Measurements from ENCODE around the gene ITGAV.

The ITGAV gene

GRCh38 chr2:186582698-186583097, 7.2 kb upstream of the ITGAV start:
- no peak overlapping the region for H4K91ac ChIP-seq (ENCODE audit: low read depth, low read length)
- no peak overlapping the region for H4K8ac ChIP-seq (ENCODE audit: low read depth, low read length)
- H2AK5ac ChIP-seq (ENCODE audit: low read length): no peak overlapping the region
- DNase-seq: no peak
- H3K4me3 ChIP-seq (ENCODE audit: low read depth, low read length): no peak overlapping the region
- H3K36me3 ChIP-seq (ENCODE audit: control insufficient read depth in 1 of 2, insufficient read depth in 2 of 2, low read length in 2 of 2): no peaks in the 10 kb centered on the region
- no peak overlapping the region for H2BK5ac ChIP-seq (ENCODE audit: low read depth, low read length, poor library complexity)
- H2BK120ac ChIP-seq (ENCODE audit: insufficient read depth, low read length, poor library complexity): no peak overlapping the region
- H2BK12ac ChIP-seq (ENCODE audit: low read length): no peak overlapping the region
- no peak overlapping the region for H3K23ac ChIP-seq (ENCODE audit: low read length)
- no peak overlapping the region for H3K4ac ChIP-seq (ENCODE audit: low read depth, low read length)
- no peak overlapping the region for H3K18ac ChIP-seq (ENCODE audit: low read length)
- H3K79me2 ChIP-seq (ENCODE audit: control insufficient read depth, insufficient read depth, low read length, poor library complexity): no peaks in the 10 kb centered on the region
- H3K79me1 ChIP-seq (ENCODE audit: low read length): peaks cover 1% of the 10 kb centered on the region
- H3K4me2 ChIP-seq (ENCODE audit: low read length): no peak overlapping the region
- H3K4me1 ChIP-seq (ENCODE audit: control insufficient read depth in 1 of 2, insufficient read depth in 2 of 2, low read length in 2 of 2): peaks cover 0 to 2% of the 10 kb centered on the region in 2 experiments
- no peak overlapping the region for H3K14ac ChIP-seq (ENCODE audit: low read length)
- H3K27me3 ChIP-seq (ENCODE audit: insufficient read depth, low read length): no peaks in the 10 kb centered on the region
- no peak overlapping the region for H3K27ac ChIP-seq (ENCODE audit: low read depth, low read length)
- no peak overlapping the region for H2AFZ ChIP-seq (ENCODE audit: insufficient read depth, low read length, poor library complexity)
- no peak overlapping the region for H4K12ac ChIP-seq (ENCODE audit: low read depth, low read length)
- H3K9me3 ChIP-seq (ENCODE audit: insufficient read depth, low read depth, low read length): no peaks in the 10 kb centered on the region
- no peak overlapping the region for H3K9ac ChIP-seq (ENCODE audit: low read length)

DNA sequence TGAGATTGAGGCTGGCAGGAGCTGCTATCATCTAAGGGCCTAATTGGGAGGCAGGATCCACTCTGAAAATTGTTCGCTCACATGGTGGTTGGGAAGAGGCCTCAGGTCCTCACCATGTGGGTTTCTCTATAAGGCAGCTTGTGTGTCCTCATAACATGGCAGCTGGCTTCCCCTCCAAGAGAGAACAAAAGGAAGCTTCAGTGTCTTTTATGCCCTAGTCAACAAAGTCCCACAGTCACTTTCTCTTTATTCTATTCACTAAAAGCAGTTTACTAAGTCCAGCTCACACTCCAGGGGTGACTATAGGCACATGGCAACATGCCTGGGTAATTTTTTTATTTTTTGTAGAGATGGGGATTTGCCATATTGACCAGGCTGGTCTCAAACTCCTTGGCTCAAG, 5.8 kb upstream of the ITGAV start:
- Histone ChIP-seq H4K8ac (ENCODE audit: low read depth, low read length) (no peak overlapping the region), H3K4me2 (ENCODE audit: low read length) (no peak overlapping the region), H2BK12ac (ENCODE audit: low read length) (peak overlapping the region; percentile 89), H4K91ac (ENCODE audit: low read depth, low read length) (no peak overlapping the region), H2BK5ac (ENCODE audit: low read depth, low read length, poor library complexity) (no peak overlapping the region), H3K79me1 (ENCODE audit: low read length) (peaks cover 1% of the 10 kb centered on the region), H3K27me3 (ENCODE audit: insufficient read depth, low read length) (no peaks in the 10 kb centered on the region), H3K14ac (ENCODE audit: low read length) (no peak overlapping the region), H3K27ac (ENCODE audit: low read depth, low read length) (no peak overlapping the region), H3K4me3 (ENCODE audit: low read depth, low read length) (no peak overlapping the region), H3K23ac (ENCODE audit: low read length) (no peak overlapping the region), H3K4me1 (ENCODE audit: control insufficient read depth in 1 of 2, insufficient read depth in 2 of 2, low read length in 2 of 2) (peaks cover 0 to 6% of the 10 kb centered on the region in 2 experiments), H3K18ac (ENCODE audit: low read length) (no peak overlapping the region), H2BK120ac (ENCODE audit: insufficient read depth, low read length, poor library complexity) (no peak overlapping the region), H3K36me3 (ENCODE audit: control insufficient read depth in 1 of 2, insufficient read depth in 2 of 2, low read length in 2 of 2) (no peaks in the 10 kb centered on the region), H3K79me2 (ENCODE audit: control insufficient read depth, insufficient read depth, low read length, poor library complexity) (no peaks in the 10 kb centered on the region), H3K4ac (ENCODE audit: low read depth, low read length) (no peak overlapping the region), H4K12ac (ENCODE audit: low read depth, low read length) (no peak overlapping the region), H3K9me3 (ENCODE audit: insufficient read depth, low read depth, low read length) (no peaks in the 10 kb centered on the region), H2AK5ac (ENCODE audit: low read length) (peak overlapping the region; percentile 82), H3K9ac (ENCODE audit: low read length) (no peak overlapping the region), H2AFZ (ENCODE audit: insufficient read depth, low read length, poor library complexity) (no peak overlapping the region)
- WGBS (ENCODE audit: extremely low coverage, insufficient coverage, insufficient read length): no CpG with 5 or more reads among the region's 1 CpG
- DNase-seq: no peak

- Histone ChIP-seq H3K27ac (ENCODE audit: low read depth, low read length) (no peak overlapping the region), H3K9me3 (ENCODE audit: insufficient read depth, low read depth, low read length) (no peaks in the 10 kb centered on the region), H3K9ac (ENCODE audit: low read length) (no peak overlapping the region), H3K18ac (ENCODE audit: low read length) (no peak overlapping the region), H3K4me1 (ENCODE audit: control insufficient read depth in 1 of 2, insufficient read depth in 2 of 2, low read length in 2 of 2) (peaks cover 0 to 9% of the 10 kb centered on the region in 2 experiments), H3K4me2 (ENCODE audit: low read length) (no peak overlapping the region), H2BK12ac (ENCODE audit: low read length) (no peak overlapping the region), H4K91ac (ENCODE audit: low read depth, low read length) (no peak overlapping the region), H3K79me1 (ENCODE audit: low read length) (peaks cover 17% of the 10 kb centered on the region), H3K79me2 (ENCODE audit: control insufficient read depth, insufficient read depth, low read length, poor library complexity) (peaks cover 13% of the 10 kb centered on the region), H2BK5ac (ENCODE audit: low read depth, low read length, poor library complexity) (no peak overlapping the region), H3K23ac (ENCODE audit: low read length) (no peak overlapping the region), H2AFZ (ENCODE audit: insufficient read depth, low read length, poor library complexity) (no peak overlapping the region), H4K8ac (ENCODE audit: low read depth, low read length) (no peak overlapping the region), H2AK5ac (ENCODE audit: low read length) (no peak overlapping the region), H4K12ac (ENCODE audit: low read depth, low read length) (no peak overlapping the region), H3K27me3 (ENCODE audit: insufficient read depth, low read length) (no peaks in the 10 kb centered on the region), H3K36me3 (ENCODE audit: control insufficient read depth in 1 of 2, insufficient read depth in 2 of 2, low read length in 2 of 2) (no peaks in the 10 kb centered on the region), H2BK120ac (ENCODE audit: insufficient read depth, low read length, poor library complexity) (peak overlapping the region; percentile 6), H3K14ac (ENCODE audit: low read length) (no peak overlapping the region), H3K4ac (ENCODE audit: low read depth, low read length) (no peak overlapping the region), H3K4me3 (ENCODE audit: low read depth, low read length) (no peak overlapping the region)
- DNase-seq: peak in 1 of 2 donors; percentile 35
- WGBS (ENCODE audit: extremely low coverage, insufficient coverage, insufficient read length): no CpG with 5 or more reads among the region's 9 CpGs
Measured at GRCh38 chr2:186588421-186588820, 1.4 kb upstream of the ITGAV start.

- Histone ChIP-seq H3K18ac (ENCODE audit: low read length) (no peak overlapping the region), H3K79me2 (ENCODE audit: control insufficient read depth, insufficient read depth, low read length, poor library complexity) (peaks cover 13% of the 10 kb centered on the region), H3K4me3 (ENCODE audit: low read depth, low read length) (peak overlapping the region; percentile 96), H4K8ac (ENCODE audit: low read depth, low read length) (peak overlapping the region; percentile 84), H2AFZ (ENCODE audit: insufficient read depth, low read length, poor library complexity) (no peak overlapping the region), H3K4ac (ENCODE audit: low read depth, low read length) (peak overlapping the region; percentile 19), H3K4me2 (ENCODE audit: low read length) (peak overlapping the region; percentile 64), H3K79me1 (ENCODE audit: low read length) (peaks cover 15% of the 10 kb centered on the region), H4K91ac (ENCODE audit: low read depth, low read length) (peak overlapping the region; percentile 75), H3K36me3 (ENCODE audit: control insufficient read depth in 1 of 2, insufficient read depth in 2 of 2, low read length in 2 of 2) (no peaks in the 10 kb centered on the region), H3K27me3 (ENCODE audit: insufficient read depth, low read length) (no peaks in the 10 kb centered on the region), H4K12ac (ENCODE audit: low read depth, low read length) (no peak overlapping the region), H2BK120ac (ENCODE audit: insufficient read depth, low read length, poor library complexity) (peak overlapping the region; percentile 62), H2BK5ac (ENCODE audit: low read depth, low read length, poor library complexity) (peak overlapping the region; percentile 69), H2BK12ac (ENCODE audit: low read length) (no peak overlapping the region), H3K9me3 (ENCODE audit: insufficient read depth, low read depth, low read length) (no peaks in the 10 kb centered on the region), H3K23ac (ENCODE audit: low read length) (no peak overlapping the region), H3K27ac (ENCODE audit: low read depth, low read length) (peak overlapping the region; percentile 98), H2AK5ac (ENCODE audit: low read length) (no peak overlapping the region), H3K9ac (ENCODE audit: low read length) (peak overlapping the region; percentile 59), H3K4me1 (ENCODE audit: control insufficient read depth in 1 of 2, insufficient read depth in 2 of 2, low read length in 2 of 2) (peaks cover 0 to 9% of the 10 kb centered on the region in 2 experiments), H3K14ac (ENCODE audit: low read length) (peak overlapping the region; percentile 55)
- no CpG with 5 or more reads among the region's 14 CpGs for WGBS (ENCODE audit: extremely low coverage, insufficient coverage, insufficient read length)
- DNase-seq: no peak
Measured at GRCh38 chr2:186588940-186589611, 780 bp upstream of the ITGAV start.
